HCT116 (cell line): ENCODE results near the gene TMEM156. TPM values are rescaled to one million over a fixed set of nuclear protein-coding genes. Genes with fewer than 3 reads are reported as not detected.

Experiments
- ATAC-seq: fragments of 200-7000 bp; cut with Tn5 transposase; 2 replicates; pipeline ENCODE4 v1.9.1; 2020; ENCODE audit warnings: mild to moderate bottlenecking, moderate library complexity
- BruUV-seq: library from RNA; stranded (reverse); fragments of 400-500 nt; replicated peaks from 2 replicates; lab custom pipeline; 2021; lab: Mats Ljungman, UMichigan
- CTCF ChIA-PET: fragments of 300-600 bp; sonication (Branson Sonifier 250); formaldehyde crosslinking; loops from one replicate; lab custom pipeline; 2021; ENCODE audit warnings: antibody characterized with exemption; lab: Charles Lee
- POLR2A ChIA-PET: fragments of 300-600, 350-600 bp; sonication (Branson Sonifier 250); formaldehyde crosslinking; loops from one replicate; lab custom pipeline; 2021; ENCODE audit warnings: antibody characterized with exemption; lab: Charles Lee
- RAD21 ChIA-PET, 2 experiments: fragments of 300-600 bp; sonication (Branson Sonifier 250); formaldehyde crosslinking; loops; one replicate each; lab custom pipeline; 2023; ENCODE audit warnings: low total read pairs in 2 of 2; ENCODE audit not compliant: uncharacterized antibody in 2 of 2, unreplicated experiment in 2 of 2, low non-redundant PET in 1 of 2; lab: Charles Lee
- DNase-seq: peaks from one replicate; pipeline ENCODE4 v3.0.0-alpha.2; 2010; ENCODE audit warnings: low read depth, low spot score
- H2AFZ ChIP-seq: fragments of 200-600 bp; shearing (Covaris generic), sonication (generic); 2 replicates; pipeline ENCODE4 v1.6.1; 2017; ENCODE audit warnings: low read depth, mixed run types, mixed read lengths, antibody characterized with exemption, low read length; ENCODE audit not compliant: poor library complexity, severe bottlenecking
- H3K27ac ChIP-seq: 2 replicates; pipeline ENCODE4 v1.5.1; 2012; ENCODE audit warnings: low read depth, low read length
- H3K27me3 ChIP-seq: fragments of 200-600 bp; sonication (generic); 2 replicates; pipeline ENCODE4 v1.6.1; 2016; ENCODE audit warnings: mixed run types, low read length, mixed read lengths; ENCODE audit not compliant: insufficient read depth
- H3K36me3 ChIP-seq, 2 experiments: fragments of 200-500 bp in 1 of 2; fragments of 200-600 bp in 1 of 2; sonication (Bioruptor generic) in 1 of 2; sonication (generic) in 1 of 2; 2 replicates each; pipeline versions ENCODE4 v1.5.1 to v1.6.1; 2014 to 2016; ENCODE audit warnings: low read length in 2 of 2, inconsistent platforms in 1 of 2, mixed read lengths in 1 of 2, mixed run types in 1 of 2; ENCODE audit not compliant: insufficient read depth in 2 of 2, control insufficient read depth in 1 of 2
- H3K4me1 ChIP-seq, 2 experiments: fragments of 200-600 bp in 1 of 2; sonication (generic) in 1 of 2; 2 replicates each; pipeline versions ENCODE4 v1.5.1 to v1.6.1; 2012 to 2017; ENCODE audit warnings: low read length in 2 of 2, inconsistent platforms in 1 of 2, mild to moderate bottlenecking in 1 of 2, mixed read lengths in 1 of 2, mixed run types in 1 of 2, moderate library complexity in 1 of 2; ENCODE audit not compliant: insufficient read depth in 2 of 2, control insufficient read depth in 1 of 2
- H3K4me2 ChIP-seq: fragments of 200-600 bp; sonication (generic); 2 replicates; pipeline ENCODE4 v1.6.1; 2017; ENCODE audit warnings: mixed run types, low read length, mixed read lengths
- H3K4me3 ChIP-seq, 2 experiments: fragments of 200-600 bp in 1 of 2; sonication (generic) in 1 of 2; replicated peaks in 1 of 2; 2 replicates each; pipeline ENCODE4 v1.5.1; 2011 to 2016; ENCODE audit warnings: low read length in 2 of 2, control low read depth in 1 of 2, low read depth in 1 of 2, mild to moderate bottlenecking in 1 of 2, mixed read lengths in 1 of 2, mixed run types in 1 of 2
- H3K79me2 ChIP-seq: fragments of 200-600 bp; sonication (generic); 2 replicates; pipeline ENCODE4 v1.6.1; 2017; ENCODE audit warnings: mild to moderate bottlenecking, mixed run types, low read length, moderate library complexity, mixed read lengths; ENCODE audit not compliant: insufficient read depth
- H3K9ac ChIP-seq: fragments of 200-600 bp; sonication (generic); 2 replicates; pipeline ENCODE4 v1.6.1; 2016; ENCODE audit warnings: low read length, mixed read lengths
- H3K9me2 ChIP-seq: fragments of 200-600 bp; sonication (generic), shearing (Covaris generic); 2 replicates; pipeline ENCODE4 v1.6.1; 2017; ENCODE audit warnings: mixed run types, mild to moderate bottlenecking, moderate library complexity; ENCODE audit not compliant: insufficient read depth
- H3K9me3 ChIP-seq, 2 experiments: fragments of 200-500 bp in 1 of 2; fragments of 200-600 bp in 1 of 2; sonication (Bioruptor generic) in 1 of 2; sonication (generic) in 1 of 2; 2 replicates each; pipeline ENCODE4 v1.6.1; 2014 to 2017; ENCODE audit warnings: low read length in 2 of 2, mixed read lengths in 2 of 2, inconsistent platforms in 1 of 2, low read depth in 1 of 2, mild to moderate bottlenecking in 1 of 2, mixed run types in 1 of 2, moderate library complexity in 1 of 2; ENCODE audit not compliant: control insufficient read depth in 1 of 2, insufficient read depth in 1 of 2
- H4K20me1 ChIP-seq: fragments of 200-600 bp; sonication (generic), shearing (Covaris generic); 2 replicates; pipeline ENCODE4 v1.6.1; 2017; ENCODE audit warnings: mixed run types, mild to moderate bottlenecking, moderate library complexity; ENCODE audit not compliant: insufficient read depth
- CBX3 ChIP-seq: IDR thresholded peaks from 2 replicates; pipeline ENCODE4 v1.6.1; 2012; ENCODE audit warnings: low read depth
- CEBPB ChIP-seq: IDR thresholded peaks from 2 replicates; pipeline ENCODE4 v1.6.1; 2012; ENCODE audit warnings: low read depth
- EGR1 ChIP-seq: IDR thresholded peaks from 2 replicates; pipeline ENCODE4 v1.6.1; 2012; ENCODE audit warnings: low read depth
- ELF1 ChIP-seq: IDR thresholded peaks from 2 replicates; pipeline ENCODE4 v1.6.1; 2012; ENCODE audit warnings: low read depth, borderline replicate concordance
- FOSL1 ChIP-seq: IDR thresholded peaks from 2 replicates; pipeline ENCODE4 v1.6.1; 2012; ENCODE audit warnings: low read depth
- TCF7L2 ChIP-seq: IDR thresholded peaks from 2 replicates; pipeline ENCODE4 v1.7.0; 2011; ENCODE audit warnings: borderline replicate concordance, inconsistent platforms; ENCODE audit not compliant: insufficient read depth, insufficient read length; ENCODE audit errors: extremely low read depth
- YY1 ChIP-seq: IDR thresholded peaks from 2 replicates; pipeline ENCODE4 v1.6.1; 2011; ENCODE audit warnings: low read length, low read depth, moderate library complexity, mild to moderate bottlenecking; ENCODE audit not compliant: insufficient replicate concordance; ENCODE audit errors: extremely low read depth
- intact Hi-C: fragments of 100-400 bp; cut with micrococcal nuclease; formaldehyde crosslinking; loops from 2 replicates; pipeline ENCODE4 v1.10.0; 2022
- total RNA-seq: library from RNA; stranded (reverse); gene quantifications from one replicate; pipeline ENCODE4 v1.2.1, GENCODE V29; 2021; ENCODE audit not compliant: unreplicated experiment
- TF ChIP-seq, protein P1 (sequence below): IDR thresholded peaks from 2 replicates; pipeline ENCODE4 v1.6.1; 2011; ENCODE audit warnings: mild to moderate bottlenecking, low read length, moderate library complexity; ENCODE audit not compliant: insufficient replicate concordance; ENCODE audit errors: extremely low read depth

TMEM156 gene
- total RNA-seq, 1 experiment from 2014 or later: 0.22 TPM

DNA sequence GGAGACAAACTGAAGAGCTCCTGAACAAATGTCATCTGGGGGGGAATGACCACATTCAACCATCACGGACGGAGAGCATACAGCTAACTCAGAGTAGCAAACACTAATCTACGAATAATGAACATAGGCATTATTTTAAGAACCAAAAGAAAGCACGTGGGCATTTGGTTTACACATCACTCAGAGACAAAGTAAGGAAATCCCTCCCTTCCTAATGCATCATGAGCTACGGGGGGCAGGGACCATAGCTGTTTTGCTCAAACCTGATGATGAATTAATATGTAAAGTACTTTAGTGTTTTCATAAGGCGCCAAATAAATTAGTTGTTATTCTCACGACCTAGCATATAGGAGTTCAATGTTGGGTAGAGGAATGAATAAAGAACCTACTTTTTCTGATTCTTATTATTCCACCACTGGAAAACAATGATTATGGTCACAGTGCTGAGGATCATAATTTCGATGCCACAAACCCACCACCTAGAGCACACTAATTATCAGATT lies 11.7 kb upstream of the TMEM156 start (continued):
- no peak for TF ChIP-seq TCF7L2
- TF ChIP-seq EGR1: no peak
- TF ChIP-seq, protein P1, sequence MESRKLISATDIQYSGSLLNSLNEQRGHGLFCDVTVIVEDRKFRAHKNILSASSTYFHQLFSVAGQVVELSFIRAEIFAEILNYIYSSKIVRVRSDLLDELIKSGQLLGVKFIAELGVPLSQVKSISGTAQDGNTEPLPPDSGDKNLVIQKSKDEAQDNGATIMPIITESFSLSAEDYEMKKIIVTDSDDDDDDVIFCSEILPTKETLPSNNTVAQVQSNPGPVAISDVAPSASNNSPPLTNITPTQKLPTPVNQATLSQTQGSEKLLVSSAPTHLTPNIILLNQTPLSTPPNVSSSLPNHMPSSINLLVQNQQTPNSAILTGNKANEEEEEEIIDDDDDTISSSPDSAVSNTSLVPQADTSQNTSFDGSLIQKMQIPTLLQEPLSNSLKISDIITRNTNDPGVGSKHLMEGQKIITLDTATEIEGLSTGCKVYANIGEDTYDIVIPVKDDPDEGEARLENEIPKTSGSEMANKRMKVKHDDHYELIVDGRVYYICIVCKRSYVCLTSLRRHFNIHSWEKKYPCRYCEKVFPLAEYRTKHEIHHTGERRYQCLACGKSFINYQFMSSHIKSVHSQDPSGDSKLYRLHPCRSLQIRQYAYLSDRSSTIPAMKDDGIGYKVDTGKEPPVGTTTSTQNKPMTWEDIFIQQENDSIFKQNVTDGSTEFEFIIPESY: no peak

DNA sequence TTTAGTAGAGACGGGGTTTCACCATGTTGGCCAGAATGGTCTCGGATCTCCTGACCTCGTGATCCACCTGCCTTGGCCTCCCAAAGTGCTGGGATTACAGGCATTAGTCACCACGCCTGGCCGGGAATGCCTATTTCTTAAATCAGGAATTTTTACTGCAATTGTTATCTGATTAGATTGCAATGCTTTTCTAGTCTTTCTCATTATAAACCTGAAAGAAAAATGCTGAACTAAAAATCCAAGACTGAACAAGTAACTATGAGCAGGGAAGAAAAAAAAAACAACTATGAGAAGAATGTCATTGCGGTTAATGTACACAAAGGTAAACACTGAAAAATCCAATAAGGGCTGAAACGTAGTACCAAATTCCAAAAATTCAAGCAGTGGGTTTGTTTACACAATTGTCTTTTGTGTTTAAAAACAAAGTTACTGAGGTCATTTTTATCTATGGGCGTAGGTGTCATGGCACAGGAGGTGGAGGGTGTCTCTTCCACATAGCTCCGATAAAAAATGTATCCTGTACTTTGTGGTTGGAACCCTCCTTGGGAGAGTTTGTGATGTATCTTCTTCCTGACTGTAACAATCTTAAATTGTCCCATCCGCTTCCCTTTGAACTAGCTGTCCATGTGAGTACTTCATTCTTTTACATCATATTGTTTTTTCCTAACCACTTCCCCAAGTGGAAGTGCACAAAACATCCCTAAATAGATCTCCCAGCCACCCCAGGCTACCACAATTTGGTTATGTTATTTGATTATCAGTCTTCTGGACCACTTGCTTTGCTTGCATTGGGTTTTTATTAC lies 11.1 kb upstream of the TMEM156 start:
- Histone ChIP-seq H2AFZ (peak overlapping the region; percentile 39), H3K4me2 (peak overlapping the region; percentile 88), H3K4me3 (no peak overlapping the region), H3K27ac (no peak overlapping the region), H3K9me2 (no peaks in the 10 kb centered on the region), H3K4me1 (peaks cover 21 to 27% of the 10 kb centered on the region in 2 experiments), H4K20me1 (no peaks in the 10 kb centered on the region), H3K36me3 (no peaks in the 10 kb centered on the region), H3K9ac (no peak overlapping the region), H3K79me2 (no peaks in the 10 kb centered on the region), H3K9me3 (no peaks in the 10 kb centered on the region), H3K27me3 (no peaks in the 10 kb centered on the region)
- CTCF ChIA-PET: interaction anchor here (0.6 kb wide), 1 partner anchor 57 kb away, joined by 4 read pairs; no protein-coding TSS in a partner anchor
- intact Hi-C loops: no loop called here
- no TSS peak for BruUV-seq
- RAD21 ChIA-PET: no interaction called here
- DNase-seq: no peak
- POLR2A ChIA-PET: interaction anchor here (1.3 kb wide), 1 partner anchor 21 kb away, joined by 4 read pairs; no protein-coding TSS in a partner anchor
- no peak for ATAC-seq
- TF ChIP-seq FOSL1 (no peak), YY1 (no peak), ELF1 (no peak), CEBPB (no peak), CBX3 (no peak)
- TF ChIP-seq, protein P1: no peak
